ENCODE measurements around the gene PPDPF. TPM values are rescaled to one million over a fixed set of nuclear protein-coding genes. Genes with fewer than 3 reads are reported as not detected.

The PPDPF gene
- total RNA-seq, 4 donors from 2014 or later, result 122 to 426 (median 348) TPM

GRCh38 chr20:63560856-63561609 lies 40.5 kb downstream of the PPDPF start:
- WGBS, 2 donors, result 94 to 95% methylated on average over 19 to 20 of the region's 26 CpGs
- no peak overlapping the region for H3K4me3 ChIP-seq (ENCODE audit: low read depth, poor library complexity, severe bottlenecking)
- DNase-seq (ENCODE audit: low spot score in 2 of 2), result no peak

DNA sequence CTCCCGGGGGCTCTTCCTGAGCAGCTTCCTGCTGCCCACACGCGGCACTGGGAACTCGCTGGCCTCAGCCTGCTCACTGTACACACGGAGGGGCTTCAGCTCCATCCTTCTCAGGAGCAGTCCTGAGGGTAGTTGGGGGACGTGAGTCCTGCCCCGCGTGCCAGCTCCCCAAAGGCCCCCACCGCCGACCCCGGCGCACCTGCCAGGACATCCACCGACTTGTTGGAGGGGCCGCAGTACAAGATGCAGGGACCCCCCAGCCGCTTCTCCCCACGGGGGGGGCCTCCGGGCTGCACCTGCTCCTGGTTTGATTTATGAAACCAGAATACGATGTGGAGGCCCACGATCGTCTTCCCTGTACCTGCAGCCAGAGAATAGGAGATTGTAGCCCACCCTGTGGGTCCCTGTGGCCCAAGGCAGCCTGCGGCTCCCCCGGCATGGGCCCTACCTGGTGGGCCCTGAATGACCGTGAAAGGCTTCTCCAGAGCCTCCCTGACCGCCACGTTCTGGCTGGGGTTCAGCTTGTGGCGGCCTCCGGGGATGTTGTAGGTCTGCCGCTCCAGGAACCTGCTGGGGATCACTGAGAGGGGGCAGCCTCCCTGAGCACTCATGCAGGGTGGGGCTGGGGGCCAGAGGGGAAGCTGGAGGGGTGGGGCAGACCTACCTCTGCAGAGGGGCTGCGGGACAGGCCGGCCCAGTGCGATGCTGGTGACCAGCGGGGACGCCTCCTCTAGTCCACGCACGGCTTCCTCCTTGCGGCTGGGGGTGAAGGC lies 41.2 kb downstream of the PPDPF start:
- 93 to 94% methylated on average over 20 to 30 of the region's 36 CpGs for WGBS, 2 donors
- no peak for DNase-seq (ENCODE audit: low spot score in 2 of 2)

More at GRCh38 chr20:63560856-63561609, 40.5 kb downstream of the PPDPF start:
- TF ChIP-seq, protein P1, sequence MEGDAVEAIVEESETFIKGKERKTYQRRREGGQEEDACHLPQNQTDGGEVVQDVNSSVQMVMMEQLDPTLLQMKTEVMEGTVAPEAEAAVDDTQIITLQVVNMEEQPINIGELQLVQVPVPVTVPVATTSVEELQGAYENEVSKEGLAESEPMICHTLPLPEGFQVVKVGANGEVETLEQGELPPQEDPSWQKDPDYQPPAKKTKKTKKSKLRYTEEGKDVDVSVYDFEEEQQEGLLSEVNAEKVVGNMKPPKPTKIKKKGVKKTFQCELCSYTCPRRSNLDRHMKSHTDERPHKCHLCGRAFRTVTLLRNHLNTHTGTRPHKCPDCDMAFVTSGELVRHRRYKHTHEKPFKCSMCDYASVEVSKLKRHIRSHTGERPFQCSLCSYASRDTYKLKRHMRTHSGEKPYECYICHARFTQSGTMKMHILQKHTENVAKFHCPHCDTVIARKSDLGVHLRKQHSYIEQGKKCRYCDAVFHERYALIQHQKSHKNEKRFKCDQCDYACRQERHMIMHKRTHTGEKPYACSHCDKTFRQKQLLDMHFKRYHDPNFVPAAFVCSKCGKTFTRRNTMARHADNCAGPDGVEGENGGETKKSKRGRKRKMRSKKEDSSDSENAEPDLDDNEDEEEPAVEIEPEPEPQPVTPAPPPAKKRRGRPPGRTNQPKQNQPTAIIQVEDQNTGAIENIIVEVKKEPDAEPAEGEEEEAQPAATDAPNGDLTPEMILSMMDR (IDR thresholded peaks at IDR 0.05), result no peak
- no peak for TF ChIP-seq POLR2A (IDR thresholded peaks at IDR 0.05)
- intact Hi-C loops (cut with DNase I; ENCODE audit: low total_unique reads), result no loop called here

GRCh38 chr20:63562461-63563224 lies 42.1 kb downstream of the PPDPF start:
- 93 to 94% methylated on average over 37 to 48 of the region's 54 CpGs for WGBS, 2 donors
- DNase-seq (ENCODE audit: low spot score in 2 of 2), result no peak
- intact Hi-C loops (cut with DNase I; ENCODE audit: low total_unique reads), result no loop called here
- no peak for TF ChIP-seq POLR2A (IDR thresholded peaks at IDR 0.05)
- TF ChIP-seq, protein P1 (IDR thresholded peaks at IDR 0.05), result no peak
- H3K4me3 ChIP-seq (ENCODE audit: low read depth, poor library complexity, severe bottlenecking), result no peak overlapping the region

More for the DNA sequence above, 41.2 kb downstream of the PPDPF start:
- TF ChIP-seq, protein P1 (IDR thresholded peaks at IDR 0.05), result no peak
- no peak for TF ChIP-seq POLR2A (IDR thresholded peaks at IDR 0.05)
- no peak overlapping the region for H3K4me3 ChIP-seq (ENCODE audit: low read depth, poor library complexity, severe bottlenecking)
- intact Hi-C loops (cut with DNase I; ENCODE audit: low total_unique reads), result no loop called here

DNA sequence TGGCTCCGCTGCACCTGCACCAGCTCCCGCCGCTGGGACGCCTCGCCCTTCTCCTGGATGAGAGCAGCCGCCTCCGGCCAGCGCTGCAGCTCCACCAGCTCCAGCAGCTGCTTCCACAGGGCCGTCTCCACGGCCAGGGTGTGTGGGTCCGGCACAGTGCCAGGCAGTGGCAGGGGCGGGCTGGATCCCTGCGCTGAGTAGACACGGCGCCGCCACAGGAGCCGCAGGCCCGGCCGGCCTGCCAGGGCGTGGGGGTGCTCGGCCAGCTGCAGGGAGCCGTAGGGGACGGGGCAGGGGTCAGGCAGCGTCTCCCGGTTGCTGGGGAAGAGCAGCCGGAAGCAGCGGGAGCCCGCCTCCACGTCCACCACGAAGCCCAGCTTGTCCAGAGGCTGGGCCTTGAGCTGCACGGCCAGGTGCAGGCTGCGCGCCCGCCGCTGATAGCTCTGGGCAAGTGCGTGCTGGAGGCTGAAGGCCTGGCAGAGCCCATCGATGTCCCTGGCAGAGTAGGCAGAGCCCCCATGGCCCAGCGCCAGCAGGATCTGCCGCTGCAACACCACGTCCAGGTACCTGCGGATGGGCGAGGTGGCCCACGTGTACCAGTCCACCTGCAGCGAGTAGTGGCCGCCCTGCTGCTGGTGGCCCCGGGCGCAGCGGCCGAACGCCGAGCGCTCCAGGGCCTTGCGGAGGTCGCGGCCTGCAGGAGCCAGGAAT lies 42.8 kb downstream of the PPDPF start:
- WGBS, 2 donors, result 90 to 93% methylated on average over 25 to 29 of the region's 55 CpGs
- H3K4me3 ChIP-seq (ENCODE audit: low read depth, poor library complexity, severe bottlenecking), result no peak overlapping the region
- no peak for DNase-seq (ENCODE audit: low spot score in 2 of 2)
- intact Hi-C loops (cut with DNase I; ENCODE audit: low total_unique reads), result no loop called here
- TF ChIP-seq, protein P1 (IDR thresholded peaks at IDR 0.05), result no peak
- no peak for TF ChIP-seq POLR2A (IDR thresholded peaks at IDR 0.05)
